Central memory CD8-positive, alpha-beta T cell (primary cell): ENCODE results near the gene LRRC10B.
"Not testable (repeated sequence)": the region's sequence is repeated elsewhere in the genome, so short reads cannot be mapped to it uniquely, and the experiment has no call there.

Experiments
- ATAC-seq: fragments of 150-1000 bp; cut with Tn5 transposase; replicated peaks from 2 replicates; pipeline ENCODE4 v1.10.0; 2022; ENCODE audit warnings: mild to moderate bottlenecking, moderate FRiP score, moderate number of reproducible peaks; ENCODE audit not compliant: poor library complexity, severe bottlenecking; ENCODE audit errors: extremely low read depth
- DNase-seq, 2 donors: peaks; one replicate each; pipeline ENCODE4 v3.0.0; 2021; ENCODE audit warnings: low spot score in 2 of 2
- H3K27ac Mint-ChIP-seq: one replicate; pipeline ENCODE4 v1.8.0; 2022; ENCODE audit warnings: low read depth, mild to moderate bottlenecking, moderate library complexity, mixed read lengths
- H3K27me3 Mint-ChIP-seq: one replicate; pipeline ENCODE4 v1.8.0; 2022; ENCODE audit warnings: mixed read lengths
- H3K36me3 Mint-ChIP-seq: one replicate; pipeline ENCODE4 v1.8.0; 2022; ENCODE audit warnings: mild to moderate bottlenecking, moderate library complexity, mixed read lengths; ENCODE audit not compliant: insufficient read depth
- H3K4me1 Mint-ChIP-seq: one replicate; pipeline ENCODE4 v1.8.0; 2022; ENCODE audit warnings: mixed read lengths
- H3K4me3 Mint-ChIP-seq: one replicate; pipeline ENCODE4 v1.8.0; 2022; ENCODE audit warnings: mild to moderate bottlenecking, moderate library complexity, mixed read lengths
- H3K9me3 Mint-ChIP-seq: one replicate; pipeline ENCODE4 v1.8.0; 2022; ENCODE audit warnings: mixed read lengths

Gene LRRC10B

GRCh38 chr11:61477727-61478148 lies 30.8 kb upstream of the LRRC10B start:
- Mint-ChIP-seq H3K4me1 (peaks cover 23% of the 10 kb centered on the region), H3K4me3 (no peak overlapping the region), H3K27me3 (peaks cover 13% of the 10 kb centered on the region), H3K36me3 (peaks cover 6% of the 10 kb centered on the region), H3K9me3 (no peaks in the 10 kb centered on the region), H3K27ac (no peak overlapping the region)
- ATAC-seq (no peak), DNase-seq (peak; percentile 31 to 57)

- DNase-seq, H3K27ac Mint-ChIP-seq, H3K9me3 Mint-ChIP-seq, H3K36me3 Mint-ChIP-seq, ATAC-seq, H3K4me3 Mint-ChIP-seq: not testable (repeated sequence)
- peaks cover 28% of the 10 kb centered on the region for H3K27me3 Mint-ChIP-seq
- H3K4me1 Mint-ChIP-seq, result peaks cover 23% of the 10 kb centered on the region
Measured at GRCh38 chr11:61479360-61480058, 29.0 kb upstream of the LRRC10B start.

GRCh38 chr11:61480261-61480993 lies 28.1 kb upstream of the LRRC10B start:
- Mint-ChIP-seq H3K4me3 (no peak overlapping the region), H3K9me3 (no peaks in the 10 kb centered on the region), H3K27me3 (peaks cover 28% of the 10 kb centered on the region), H3K36me3 (peaks cover 2% of the 10 kb centered on the region), H3K27ac (peak overlapping the region; percentile 39), H3K4me1 (peaks cover 23% of the 10 kb centered on the region)
- ATAC-seq (no peak), DNase-seq (no peak)

- no peak for DNase-seq
- Mint-ChIP-seq H3K9me3 (no peaks in the 10 kb centered on the region), H3K27me3 (peaks cover 28% of the 10 kb centered on the region), H3K36me3 (peaks cover 2% of the 10 kb centered on the region), H3K27ac (peak overlapping the region; percentile 39), H3K4me3 (no peak overlapping the region), H3K4me1 (peaks cover 23% of the 10 kb centered on the region)
- ATAC-seq, result no peak
Measured at GRCh38 chr11:61480994-61481335, 27.6 kb upstream of the LRRC10B start.

GRCh38 chr11:61481806-61482205 lies 26.7 kb upstream of the LRRC10B start:
- Mint-ChIP-seq H3K27ac (no peak overlapping the region), H3K4me3 (no peak overlapping the region), H3K9me3 (no peaks in the 10 kb centered on the region), H3K27me3 (peaks cover 28% of the 10 kb centered on the region), H3K4me1 (peaks cover 23% of the 10 kb centered on the region), H3K36me3 (peaks cover 2% of the 10 kb centered on the region)
- DNase-seq (no peak), ATAC-seq (no peak)

- H3K4me3 Mint-ChIP-seq, result no peak overlapping the region
- no peak for DNase-seq
- ATAC-seq, result no peak
- H3K27ac Mint-ChIP-seq, result no peak overlapping the region
- H3K9me3 Mint-ChIP-seq, result no peaks in the 10 kb centered on the region
- no peaks in the 10 kb centered on the region for H3K36me3 Mint-ChIP-seq
- H3K27me3 Mint-ChIP-seq, result peaks cover 28% of the 10 kb centered on the region
- H3K4me1 Mint-ChIP-seq, result peaks cover 23% of the 10 kb centered on the region
Measured at GRCh38 chr11:61482513-61482912, 26.0 kb upstream of the LRRC10B start.

- H3K9me3 Mint-ChIP-seq, result no peaks in the 10 kb centered on the region
- H3K27ac Mint-ChIP-seq, result no peak overlapping the region
- peaks cover 27% of the 10 kb centered on the region for H3K27me3 Mint-ChIP-seq
- H3K36me3 Mint-ChIP-seq, result peaks cover 1% of the 10 kb centered on the region
- no peak for DNase-seq
- peaks cover 16% of the 10 kb centered on the region for H3K4me1 Mint-ChIP-seq
- no peak for ATAC-seq
- H3K4me3 Mint-ChIP-seq, result no peak overlapping the region
Measured at GRCh38 chr11:61484541-61484940, 24.0 kb upstream of the LRRC10B start.

GRCh38 chr11:61485080-61485479 lies 23.5 kb upstream of the LRRC10B start:
- Mint-ChIP-seq H3K4me3 (no peak overlapping the region), H3K9me3 (no peaks in the 10 kb centered on the region), H3K36me3 (peaks cover 1% of the 10 kb centered on the region), H3K4me1 (peaks cover 13% of the 10 kb centered on the region), H3K27me3 (peaks cover 21% of the 10 kb centered on the region), H3K27ac (no peak overlapping the region)
- DNase-seq (no peak), ATAC-seq (no peak)

- Mint-ChIP-seq H3K27me3 (peaks cover 15% of the 10 kb centered on the region), H3K4me1 (peaks cover 3% of the 10 kb centered on the region), H3K27ac (no peak overlapping the region), H3K36me3 (peaks cover 1% of the 10 kb centered on the region), H3K9me3 (no peaks in the 10 kb centered on the region), H3K4me3 (no peak overlapping the region)
- ATAC-seq (no peak), DNase-seq (no peak)
Measured at GRCh38 chr11:61486011-61486620, 22.4 kb upstream of the LRRC10B start.

GRCh38 chr11:61486779-61487178 lies 21.8 kb upstream of the LRRC10B start:
- no peak for DNase-seq
- Mint-ChIP-seq H3K27me3 (peaks cover 15% of the 10 kb centered on the region), H3K4me3 (no peak overlapping the region), H3K27ac (no peak overlapping the region), H3K36me3 (peaks cover 1% of the 10 kb centered on the region), H3K4me1 (no peaks in the 10 kb centered on the region), H3K9me3 (no peaks in the 10 kb centered on the region)
- ATAC-seq, result no peak

GRCh38 chr11:61487342-61488025 lies 21.1 kb upstream of the LRRC10B start:
- no peak for ATAC-seq
- Mint-ChIP-seq H3K36me3 (peaks cover 1% of the 10 kb centered on the region), H3K27me3 (peaks cover 15% of the 10 kb centered on the region), H3K9me3 (no peaks in the 10 kb centered on the region), H3K27ac (no peak overlapping the region), H3K4me1 (no peaks in the 10 kb centered on the region), H3K4me3 (no peak overlapping the region)
- no peak for DNase-seq

GRCh38 chr11:61488651-61489291 lies 19.8 kb upstream of the LRRC10B start:
- H3K4me3 Mint-ChIP-seq, result no peak overlapping the region
- H3K27me3 Mint-ChIP-seq, result peaks cover 5% of the 10 kb centered on the region
- DNase-seq, result no peak
- no peaks in the 10 kb centered on the region for H3K9me3 Mint-ChIP-seq
- H3K36me3 Mint-ChIP-seq, result peaks cover 1% of the 10 kb centered on the region
- no peak for ATAC-seq
- H3K4me1 Mint-ChIP-seq, result no peaks in the 10 kb centered on the region
- no peak overlapping the region for H3K27ac Mint-ChIP-seq
